Measurements from ENCODE around the gene CEMIP.
A peak's percentile ranks its signal among the peaks of the same experiment; 100 is the strongest.
"Not testable (repeated sequence)": the region's sequence is repeated elsewhere in the genome, so short reads cannot be mapped to it uniquely, and the experiment has no call there.

The CEMIP gene

DNA sequence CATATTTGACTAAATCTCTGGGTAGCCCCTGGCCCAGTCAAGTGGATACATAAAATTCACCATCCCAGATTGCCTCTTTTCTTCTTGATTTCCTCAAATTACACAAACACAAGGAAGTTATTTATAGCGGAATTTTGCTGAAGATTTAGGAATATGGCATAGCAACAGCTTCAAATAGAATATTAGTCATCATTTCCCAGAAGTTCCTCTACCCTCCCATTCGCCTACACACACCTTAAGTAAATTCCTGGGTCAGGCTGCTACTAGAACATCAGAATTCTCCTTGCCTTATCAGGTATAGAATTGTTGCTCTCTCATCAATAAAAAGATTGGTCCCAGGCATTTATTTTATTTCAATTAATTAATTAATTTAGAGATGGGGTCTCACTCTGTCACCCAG is 178.8 kb downstream of the CEMIP start:
- H3K4me3 ChIP-seq (ENCODE audit: low read depth, low read length): no peak overlapping the region
- TF ChIP-seq, protein P1, sequence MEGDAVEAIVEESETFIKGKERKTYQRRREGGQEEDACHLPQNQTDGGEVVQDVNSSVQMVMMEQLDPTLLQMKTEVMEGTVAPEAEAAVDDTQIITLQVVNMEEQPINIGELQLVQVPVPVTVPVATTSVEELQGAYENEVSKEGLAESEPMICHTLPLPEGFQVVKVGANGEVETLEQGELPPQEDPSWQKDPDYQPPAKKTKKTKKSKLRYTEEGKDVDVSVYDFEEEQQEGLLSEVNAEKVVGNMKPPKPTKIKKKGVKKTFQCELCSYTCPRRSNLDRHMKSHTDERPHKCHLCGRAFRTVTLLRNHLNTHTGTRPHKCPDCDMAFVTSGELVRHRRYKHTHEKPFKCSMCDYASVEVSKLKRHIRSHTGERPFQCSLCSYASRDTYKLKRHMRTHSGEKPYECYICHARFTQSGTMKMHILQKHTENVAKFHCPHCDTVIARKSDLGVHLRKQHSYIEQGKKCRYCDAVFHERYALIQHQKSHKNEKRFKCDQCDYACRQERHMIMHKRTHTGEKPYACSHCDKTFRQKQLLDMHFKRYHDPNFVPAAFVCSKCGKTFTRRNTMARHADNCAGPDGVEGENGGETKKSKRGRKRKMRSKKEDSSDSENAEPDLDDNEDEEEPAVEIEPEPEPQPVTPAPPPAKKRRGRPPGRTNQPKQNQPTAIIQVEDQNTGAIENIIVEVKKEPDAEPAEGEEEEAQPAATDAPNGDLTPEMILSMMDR (conservative IDR thresholded peaks at IDR 0.05; ENCODE audit: low read depth, low read length): no peak
- no peak for DNase-seq (ENCODE audit: low read depth)

DNA sequence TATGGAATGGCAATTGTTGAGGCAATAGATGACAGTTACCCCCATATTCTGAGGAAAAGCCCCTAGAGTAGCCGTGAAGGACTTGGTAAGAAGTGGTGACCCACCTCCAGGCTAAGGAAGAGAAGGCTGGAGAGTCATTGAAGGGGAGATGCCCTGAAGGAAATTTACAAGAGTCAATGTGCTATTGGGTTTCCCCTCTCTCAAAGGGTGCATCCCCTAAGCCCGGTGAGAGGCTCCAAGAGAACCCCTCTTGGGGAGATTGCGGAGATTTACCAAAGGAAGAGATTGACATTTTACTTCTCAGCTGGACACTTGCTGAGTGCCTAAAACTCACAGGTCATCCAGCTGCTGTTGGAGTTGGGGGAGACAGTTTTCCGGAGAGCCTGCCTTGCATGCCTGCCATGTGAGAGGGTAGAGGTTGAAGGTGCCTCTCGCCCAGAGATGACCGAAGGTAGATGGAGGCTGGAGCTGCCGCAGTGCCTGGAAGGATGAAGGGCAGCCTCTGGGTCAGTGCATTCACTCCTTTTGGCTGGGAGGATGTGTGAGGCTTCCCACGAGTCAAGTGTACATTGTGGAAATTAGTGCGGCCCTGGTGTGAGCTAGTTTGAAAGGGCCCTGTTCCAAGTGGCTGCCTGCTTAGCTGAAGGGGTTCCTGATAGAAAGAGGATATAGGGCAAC is 179.8 kb downstream of the CEMIP start:
- H3K4me3 ChIP-seq (ENCODE audit: low read depth, low read length): no peak overlapping the region
- no peak for DNase-seq (ENCODE audit: low read depth)
- TF ChIP-seq, protein P1 (conservative IDR thresholded peaks at IDR 0.05; ENCODE audit: low read depth, low read length): no peak

DNA sequence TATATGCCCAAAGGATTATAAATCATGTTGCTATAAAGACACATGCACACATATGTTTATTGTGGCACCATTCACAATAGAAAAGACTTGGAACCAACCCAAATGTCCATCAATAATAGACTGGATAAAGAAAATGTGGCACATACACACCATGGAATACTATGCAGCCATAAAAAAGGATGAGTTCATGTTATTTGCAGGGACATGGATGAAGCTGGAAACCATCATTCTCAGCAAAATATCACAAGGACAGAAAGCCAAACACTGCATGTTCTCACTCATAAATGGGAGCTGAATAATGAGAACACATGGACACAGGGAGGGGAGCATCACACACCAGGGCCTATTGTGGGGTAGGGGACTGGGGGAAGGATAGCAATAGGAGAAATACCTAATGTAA is 186.3 kb downstream of the CEMIP start:
- DNase-seq (ENCODE audit: low read depth); H3K4me3 ChIP-seq (ENCODE audit: low read depth, low read length): not testable (repeated sequence)

DNA sequence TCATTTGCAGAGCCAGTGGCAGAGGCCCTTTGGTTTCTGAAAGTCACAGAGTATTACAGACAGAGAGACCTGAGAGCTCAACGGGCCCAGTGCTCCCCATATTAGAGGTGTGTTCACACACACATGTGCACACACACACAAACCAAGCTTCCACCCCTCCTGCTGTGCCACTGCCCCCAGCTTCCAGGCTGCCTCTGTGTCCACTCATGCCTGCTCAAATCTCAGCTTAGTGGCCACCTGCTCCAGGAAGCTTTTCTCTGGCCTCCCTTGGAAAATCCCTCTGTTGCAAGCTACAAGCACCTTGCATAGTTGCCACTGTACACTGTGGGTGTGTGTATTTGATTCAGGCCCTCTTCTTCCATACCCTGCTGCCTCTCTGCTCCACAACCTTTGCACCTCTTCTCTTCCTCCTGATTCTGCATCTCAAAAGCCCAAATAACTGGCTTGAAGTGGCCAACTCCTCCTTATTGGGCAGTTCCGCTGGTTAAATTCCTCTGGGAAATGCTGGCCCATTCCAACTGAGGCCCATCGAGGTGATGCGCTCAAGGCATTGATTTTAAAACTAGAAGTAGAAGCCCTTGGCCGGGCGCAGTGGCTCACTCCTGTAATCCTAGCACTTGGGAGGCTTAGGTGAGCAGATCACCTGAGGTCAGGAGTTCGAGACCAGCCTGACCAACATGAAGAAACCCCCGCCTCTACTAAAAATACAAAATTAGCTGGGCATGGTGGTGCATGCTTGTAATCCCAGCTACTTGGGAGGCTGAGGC is 187.4 kb downstream of the CEMIP start:
- TF ChIP-seq, protein P1 (conservative IDR thresholded peaks at IDR 0.05; ENCODE audit: low read depth, low read length): no peak
- DNase-seq (ENCODE audit: low read depth): no peak
- no peak overlapping the region for H3K4me3 ChIP-seq (ENCODE audit: low read depth, low read length)

DNA sequence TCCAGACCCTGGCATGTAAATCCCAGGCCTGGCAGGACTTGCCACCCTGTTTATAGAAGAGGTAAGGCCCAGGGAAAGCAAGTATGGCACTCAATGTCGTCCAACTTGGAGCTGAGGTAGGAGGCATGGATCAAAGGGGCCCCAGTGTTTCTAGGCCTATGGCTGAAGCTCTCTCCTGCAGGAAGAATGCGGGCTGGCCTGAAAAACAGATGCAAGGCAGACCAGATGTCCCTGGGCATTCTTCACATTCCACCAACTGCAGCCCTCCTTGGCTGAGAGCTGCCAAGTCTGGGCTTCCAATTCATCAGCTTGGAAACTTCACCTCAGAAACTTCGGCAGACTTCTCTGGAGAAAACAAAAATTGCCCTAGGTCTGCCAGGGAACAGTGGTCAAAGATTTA is 188.3 kb downstream of the CEMIP start:
- DNase-seq (ENCODE audit: low read depth): peak; percentile 88
- H3K4me3 ChIP-seq (ENCODE audit: low read depth, low read length): no peak overlapping the region
- TF ChIP-seq, protein P1 (conservative IDR thresholded peaks at IDR 0.05; ENCODE audit: low read depth, low read length): no peak

DNA sequence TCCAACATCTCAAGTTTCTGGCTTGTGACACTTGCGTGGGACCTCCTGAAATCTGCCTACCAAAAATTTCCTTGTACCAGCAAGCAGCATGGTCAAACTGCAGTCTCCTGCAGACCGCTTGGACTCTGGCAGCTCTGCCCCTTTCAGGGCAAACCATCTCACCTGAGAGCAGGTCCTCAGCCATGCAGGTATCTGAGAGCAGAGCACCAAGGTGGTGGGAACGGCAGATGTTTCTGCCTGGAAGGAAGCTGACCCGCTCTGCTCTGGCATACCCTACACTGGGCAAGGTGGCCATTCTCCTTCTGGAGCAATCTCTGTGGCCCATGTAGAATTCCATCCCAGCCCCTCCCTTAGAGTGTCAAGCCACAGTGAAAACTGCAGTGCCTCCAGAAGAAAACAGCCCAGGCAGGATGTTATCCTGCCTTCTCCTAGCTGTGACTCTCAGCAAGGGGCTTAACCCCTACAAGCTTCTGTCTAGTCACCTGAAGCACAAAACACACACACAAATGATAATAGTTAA is 188.9 kb downstream of the CEMIP start:
- TF ChIP-seq, protein P1 (conservative IDR thresholded peaks at IDR 0.05; ENCODE audit: low read depth, low read length): no peak
- no peak for DNase-seq (ENCODE audit: low read depth)
- no peak overlapping the region for H3K4me3 ChIP-seq (ENCODE audit: low read depth, low read length)

DNA sequence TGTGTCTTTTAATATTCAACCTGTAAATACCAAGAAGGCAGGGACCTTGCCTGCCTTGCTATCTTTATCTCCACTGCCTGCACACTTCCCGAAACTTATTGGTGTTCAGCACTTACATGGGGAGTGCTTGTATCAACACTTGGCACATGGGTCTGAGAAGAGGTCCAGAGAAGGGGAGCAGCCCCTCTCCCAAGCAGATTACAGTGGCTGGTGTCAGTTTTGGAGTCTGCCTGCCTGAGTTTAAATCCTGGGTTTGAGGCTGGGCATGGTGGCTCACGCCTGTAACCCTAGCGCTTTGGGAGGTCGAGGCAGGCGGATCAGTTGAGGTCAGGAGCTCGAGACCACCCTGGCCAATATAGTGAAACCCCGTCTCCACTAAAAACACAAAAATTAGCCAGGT is 190.1 kb downstream of the CEMIP start:
- TF ChIP-seq, protein P1 (conservative IDR thresholded peaks at IDR 0.05; ENCODE audit: low read depth, low read length): no peak
- no peak for DNase-seq (ENCODE audit: low read depth)

More for the DNA sequence above, 190.1 kb downstream of the CEMIP start:
- H3K4me3 ChIP-seq (ENCODE audit: low read depth, low read length): no peak overlapping the region
